Tongue (tissue), 2 donors: ENCODE results near the gene CRB3. TPM values are rescaled to one million over a fixed set of nuclear protein-coding genes. Genes with fewer than 3 reads are reported as not detected.
"Not testable (repeated sequence)": the region's sequence is repeated elsewhere in the genome, so short reads cannot be mapped to it uniquely, and the experiment has no call there.

Experiments used
- DNase-seq: peaks from one replicate; pipeline ENCODE4 v3.0.0-alpha.2; 2015
- total RNA-seq: library from RNA; depleted of rRNA; stranded (reverse); fragments of >200 nt; gene quantifications from one replicate; pipeline ENCODE4 v1.2.3, GENCODE V29; 2014

The CRB3 gene
- total RNA-seq, 1 donor from 2014 or later: 2.7 TPM

DNA sequence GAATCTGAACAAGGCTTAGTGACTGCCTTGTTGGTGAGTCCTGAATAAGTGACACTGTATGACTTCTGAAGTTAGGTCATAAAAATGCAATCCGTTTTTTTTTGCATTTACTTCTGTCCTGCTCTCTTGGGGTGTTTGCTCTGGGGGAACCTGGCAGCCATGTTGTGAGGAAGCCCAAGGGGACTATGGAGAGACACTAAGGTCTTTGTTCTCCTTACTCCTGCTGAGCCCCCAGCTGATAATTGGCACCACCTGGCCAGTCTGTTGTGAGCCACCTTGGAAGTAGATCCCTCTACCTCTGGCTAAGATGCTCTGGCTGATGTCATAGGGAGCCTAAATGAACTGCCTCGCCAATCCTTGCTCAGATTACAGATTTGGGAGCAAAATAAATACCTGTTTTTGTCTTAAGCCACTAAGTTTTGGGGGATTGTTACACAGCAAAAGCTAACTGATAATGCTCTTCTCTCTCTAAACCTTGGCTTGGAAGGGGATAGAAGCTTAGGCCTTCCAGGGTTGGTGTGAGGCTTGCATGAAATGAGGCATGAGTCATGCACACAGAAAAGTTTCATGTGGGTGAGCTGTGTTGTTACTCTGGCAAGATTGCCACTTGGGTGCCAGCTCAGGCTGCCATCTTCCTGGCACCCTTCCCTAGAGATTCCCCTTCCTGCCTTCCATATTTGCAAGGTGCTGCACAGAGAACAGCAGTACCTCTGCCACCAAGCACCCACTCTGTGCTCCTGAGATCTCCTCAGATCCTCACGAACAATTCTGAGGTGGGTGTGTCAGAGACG is 27.9 kb downstream of the CRB3 start:
- DNase-seq: no peak

- DNase-seq: no peak
These were observed 30.5 kb downstream of the CRB3 start for GRCh38 chr19:6494438-6495036.

DNA sequence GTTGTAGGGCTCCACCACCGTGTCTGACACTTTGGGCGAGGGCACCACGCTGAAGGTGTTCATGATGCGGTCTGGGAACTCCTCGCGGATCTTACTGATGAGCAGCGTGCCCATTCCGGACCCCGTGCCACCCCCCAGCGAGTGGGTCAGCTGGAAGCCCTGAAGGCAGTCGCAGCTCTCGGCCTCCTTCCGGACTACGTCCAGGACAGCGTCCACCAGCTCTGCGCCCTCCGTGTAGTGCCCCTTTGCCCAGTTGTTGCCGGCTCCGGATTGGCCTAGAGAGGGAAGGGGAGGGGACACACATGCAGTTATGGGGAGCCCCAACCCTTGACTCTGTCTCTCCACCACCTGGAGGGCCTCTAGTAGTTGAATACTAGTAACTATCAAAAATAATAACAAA is 31.9 kb downstream of the CRB3 start:
- no peak for DNase-seq

DNA sequence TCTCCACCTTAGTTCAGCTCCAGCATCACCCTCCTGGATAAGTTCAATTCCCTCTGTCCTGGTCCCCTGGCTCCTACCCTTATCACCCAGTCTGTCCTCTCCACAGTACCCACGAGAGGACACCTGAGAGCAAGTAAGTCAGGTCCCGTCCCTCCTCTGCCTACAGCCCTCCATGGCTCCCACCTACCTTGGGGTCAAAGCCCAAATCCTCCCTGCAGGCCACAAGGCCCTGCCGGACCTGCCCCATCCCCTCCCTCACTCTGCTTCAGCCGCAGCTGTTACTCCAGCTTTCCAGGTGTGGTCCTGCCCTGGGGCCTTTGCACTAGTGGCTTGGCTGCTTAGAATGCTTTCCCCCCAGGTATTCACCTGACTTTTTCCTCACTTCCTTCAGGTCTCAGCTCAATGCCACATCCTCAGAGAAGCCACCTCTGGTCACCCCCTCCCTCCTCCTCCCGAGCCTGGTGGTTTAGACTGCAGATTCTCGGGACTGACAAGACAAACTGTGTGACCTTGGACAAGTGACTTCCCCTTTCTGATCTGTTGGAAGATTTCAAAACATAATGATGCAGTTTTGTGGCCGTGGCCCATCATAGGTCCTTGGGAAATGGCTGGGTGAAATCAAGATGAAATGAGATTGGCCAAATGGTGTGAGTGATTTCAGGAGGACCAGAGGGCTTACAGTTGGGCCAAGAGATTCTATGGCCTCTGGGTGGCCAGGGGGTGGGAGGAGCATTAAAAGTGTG is 34.4 kb downstream of the CRB3 start:
- DNase-seq: no peak

- no peak for DNase-seq
These were observed 35.1 kb downstream of the CRB3 start for GRCh38 chr19:6499052-6499790.

GRCh38 chr19:6500837-6501739 is 37.0 kb downstream of the CRB3 start:
- DNase-seq: no peak

DNA sequence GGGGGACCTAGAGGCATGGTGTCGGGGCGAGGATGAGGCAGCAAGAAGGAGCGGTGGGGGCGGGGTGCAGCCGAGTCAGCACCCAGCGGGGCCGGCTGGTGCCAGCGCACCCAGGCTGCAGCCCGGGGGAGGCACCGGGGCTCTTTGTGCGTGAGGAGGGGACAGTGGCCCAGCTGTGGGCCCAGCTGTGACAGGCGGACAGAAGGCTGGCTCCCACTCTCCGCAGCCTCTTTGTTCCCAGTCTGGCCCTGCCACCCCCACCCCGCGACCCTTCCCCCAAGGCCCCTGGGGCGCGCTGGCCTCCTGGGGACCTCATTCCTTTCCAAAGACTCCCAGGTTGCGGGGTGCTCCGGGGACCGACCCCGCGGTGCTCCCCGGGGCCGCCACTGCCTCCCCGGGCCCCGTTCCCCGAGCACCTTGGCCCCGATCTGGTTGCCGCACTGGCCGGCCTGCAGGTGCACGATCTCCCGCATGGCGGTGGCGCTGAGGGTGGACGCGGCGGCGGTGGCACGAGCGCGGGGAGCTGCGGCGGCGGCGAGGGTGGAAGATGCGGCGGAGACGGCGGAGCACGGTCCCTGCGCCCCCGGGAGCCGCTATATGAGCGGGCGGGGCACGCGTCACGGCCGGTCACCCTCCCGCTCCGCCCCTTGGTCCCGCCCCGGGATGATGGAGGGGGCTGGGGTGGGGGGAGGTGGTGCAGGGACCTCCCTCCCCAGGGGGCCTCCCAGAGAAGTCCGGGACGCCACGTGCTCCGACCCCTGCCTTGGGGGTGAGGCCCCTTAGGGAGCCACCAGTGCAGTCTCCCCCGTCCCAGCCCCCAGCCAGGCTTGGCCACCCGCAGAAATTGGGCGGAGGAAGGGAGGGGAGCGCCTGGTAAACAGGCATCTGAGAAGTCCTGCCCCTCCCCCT is 37.9 kb downstream of the CRB3 start, which contains the start of gene TUBB4A:
Gene TUBB4A (minus strand): TSS at position 570 of the 909 bp plus-strand sequence. CDS start 97 bp downstream, at position 473.
- no peak for DNase-seq

GRCh38 chr19:6503407-6504201 is 39.5 kb downstream of the CRB3 start:
- DNase-seq: no peak

GRCh38 chr19:6508028-6508771 is 44.1 kb downstream of the CRB3 start:
- not testable (repeated sequence) for DNase-seq

DNA sequence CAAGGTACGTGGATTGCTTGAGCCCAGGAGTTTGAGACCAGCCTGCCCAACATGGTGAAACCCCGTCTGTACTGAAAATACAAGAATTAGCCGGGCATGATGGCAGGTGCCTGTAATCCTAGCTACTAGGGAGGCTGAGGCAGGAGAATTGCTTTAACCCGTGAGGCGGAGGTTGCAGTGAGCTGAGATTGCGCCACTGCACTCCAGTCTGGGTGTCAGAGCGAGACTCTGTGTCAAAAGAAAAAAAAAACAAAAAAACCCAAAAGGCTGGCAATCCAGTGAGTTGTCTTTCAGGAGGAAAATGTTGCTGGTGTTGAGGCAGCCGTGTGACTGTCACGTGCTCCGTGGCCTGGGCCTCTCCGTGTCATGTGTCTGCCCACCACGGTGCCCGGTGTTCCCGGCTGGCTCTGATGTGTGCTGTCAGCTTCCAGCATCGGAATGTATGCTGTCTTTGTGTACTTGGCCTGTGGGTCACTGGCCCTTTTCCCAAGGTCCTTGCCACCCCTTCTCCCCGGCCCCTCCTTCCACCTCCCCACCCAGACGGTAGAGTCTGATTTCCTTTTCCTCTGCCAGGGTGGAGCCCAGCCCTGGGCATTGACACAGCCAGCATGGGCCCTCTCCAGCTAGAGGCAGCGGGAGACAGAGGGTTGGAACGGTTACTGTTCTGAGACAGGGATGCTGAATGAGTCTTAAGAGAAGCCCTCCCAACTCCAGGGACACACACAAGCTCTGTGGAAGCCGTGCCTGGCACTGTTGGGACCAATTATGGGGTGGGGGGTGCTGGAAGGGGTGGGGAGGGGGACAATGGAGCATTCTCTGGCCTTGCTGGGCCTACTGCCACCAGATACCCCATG is 45.3 kb downstream of the CRB3 start:
- DNase-seq: no peak

DNA sequence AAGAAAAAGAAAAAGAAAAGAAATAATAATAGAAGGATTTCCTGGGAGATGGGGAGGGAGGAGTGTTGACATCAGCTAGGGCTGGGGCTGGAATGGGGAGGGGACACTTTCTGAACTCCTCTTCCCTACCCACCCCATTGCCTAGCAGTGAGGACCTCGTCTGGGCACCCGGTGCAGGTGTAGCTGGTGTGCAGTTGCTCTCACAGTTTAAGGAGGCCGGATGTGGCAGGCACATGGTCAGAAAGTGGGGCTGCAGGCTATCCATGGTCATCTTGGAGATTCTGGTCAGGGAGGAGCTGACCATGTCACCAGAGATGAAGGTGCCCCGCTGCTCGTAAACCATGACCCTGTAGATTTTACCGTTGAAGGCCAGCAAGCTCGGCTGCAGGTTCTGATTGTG is 46.5 kb downstream of the CRB3 start:
- no peak for DNase-seq

- DNase-seq: no peak
These were observed 50.0 kb downstream of the CRB3 start for GRCh38 chr19:6514089-6514488.

- DNase-seq: no peak
These were observed 51.0 kb downstream of the CRB3 start for GRCh38 chr19:6514926-6515544.

DNA sequence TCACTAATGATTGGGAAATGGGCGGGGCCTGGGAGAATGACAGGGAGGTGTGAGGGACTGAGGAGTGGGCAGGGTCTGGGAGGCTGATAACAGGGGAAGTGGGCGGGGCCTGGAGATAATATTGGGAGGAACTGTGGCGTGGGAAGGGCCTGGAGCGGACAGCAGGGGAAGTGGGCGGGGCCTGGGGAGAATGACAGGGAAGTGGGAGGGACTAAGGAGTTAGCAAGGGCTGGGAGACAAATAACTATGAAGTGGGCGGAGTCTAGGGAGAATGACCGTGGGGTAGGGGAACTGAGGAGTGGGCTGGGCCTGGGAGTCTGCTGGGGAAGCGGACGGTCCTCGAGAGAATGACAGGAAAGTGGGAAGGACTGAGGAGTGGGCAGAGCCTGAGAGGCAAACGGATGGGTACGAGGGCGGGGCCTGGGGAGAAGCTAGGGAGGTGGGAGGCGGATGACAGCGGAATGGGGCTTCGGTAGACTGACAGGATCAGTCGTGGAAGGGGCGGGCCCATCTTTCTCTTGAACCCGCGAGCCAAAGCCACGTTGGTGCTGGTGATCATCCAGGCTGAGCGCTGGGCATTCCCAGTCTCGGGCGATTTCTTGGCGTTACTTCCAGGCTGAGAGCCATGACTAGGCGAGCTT is 52.1 kb downstream of the CRB3 start:
- peak; percentile 86 for DNase-seq
